IMR-90 (cell line): Measurements from ENCODE around the gene SLC26A6. TPM values are rescaled to one million over a fixed set of nuclear protein-coding genes. Genes with fewer than 3 reads are reported as not detected.

Experiments used
- ATAC-seq: fragments of 200-7000 bp; cut with Tn5 transposase; 2 replicates; pipeline ENCODE4 v1.9.1; 2020; ENCODE audit warnings: low read depth, mild to moderate bottlenecking, moderate library complexity
- BruUV-seq: library from RNA; stranded (reverse); fragments of 400-500 nt; replicated peaks from 2 replicates; lab custom pipeline; 2021; lab: Mats Ljungman, UMichigan
- CTCF ChIA-PET: fragments of 300-600 bp; formaldehyde crosslinking; extraction: SDS; loops from one replicate; lab custom pipeline; 2021; ENCODE audit warnings: antibody characterized with exemption; lab: Yijun Ruan, JAX
- POLR2A ChIA-PET: fragments of 300-600 bp; sonication (Branson Sonifier 250); formaldehyde crosslinking; loops from one replicate; lab custom pipeline; 2022; ENCODE audit warnings: antibody characterized with exemption; ENCODE audit not compliant: unreplicated experiment; lab: Charles Lee
- DNase-seq: peaks from one replicate; pipeline ENCODE4 v3.0.0; 2013
- H2AFZ ChIP-seq: replicated peaks from 2 replicates; pipeline ENCODE3; 2013; ENCODE audit warnings: low read length, mild to moderate bottlenecking; ENCODE audit not compliant: poor library complexity
- H2AK5ac ChIP-seq: 2 replicates; pipeline ENCODE4 v1.6.1; 2013; ENCODE audit warnings: low read depth, low read length, inconsistent platforms
- H2AK9ac ChIP-seq: replicated peaks from 2 replicates; pipeline ENCODE3; 2013; ENCODE audit warnings: mild to moderate bottlenecking, low read depth, low read length, moderate library complexity; ENCODE audit not compliant: poor library complexity
- H2BK120ac ChIP-seq: 2 replicates; pipeline ENCODE4 v1.6.1; 2013; ENCODE audit warnings: low read depth, low read length, inconsistent platforms
- H2BK15ac ChIP-seq: 3 replicates; pipeline ENCODE4 v1.6.1; 2013; ENCODE audit warnings: low read depth, low read length, inconsistent platforms
- H2BK20ac ChIP-seq: 2 replicates; pipeline ENCODE4 v1.6.1; 2013; ENCODE audit warnings: low read depth, mild to moderate bottlenecking, inconsistent platforms, low read length, moderate library complexity
- H2BK5ac ChIP-seq: 2 replicates; pipeline ENCODE4 v1.6.1; 2013; ENCODE audit warnings: mild to moderate bottlenecking, low read depth, low read length, inconsistent platforms; ENCODE audit not compliant: poor library complexity, severe bottlenecking
- H3K14ac ChIP-seq: replicated peaks from 2 replicates; pipeline ENCODE4 v1.6.1; 2013; ENCODE audit warnings: low read depth, low read length, inconsistent platforms
- H3K18ac ChIP-seq: 2 replicates; pipeline ENCODE4 v1.6.1; 2013; ENCODE audit warnings: low read depth, low read length, control low read depth
- H3K23ac ChIP-seq: 2 replicates; pipeline ENCODE4 v1.6.1; 2013; ENCODE audit warnings: low read depth, low read length, inconsistent platforms
- H3K27ac ChIP-seq: 2 replicates; pipeline ENCODE4 v1.5.1; 2013; ENCODE audit warnings: mild to moderate bottlenecking, control low read depth, low read length; ENCODE audit not compliant: insufficient read depth
- H3K27me3 ChIP-seq: 2 replicates; pipeline ENCODE4 v1.6.1; 2013; ENCODE audit warnings: low read length; ENCODE audit not compliant: control insufficient read depth, insufficient read depth
- H3K36me3 ChIP-seq: 2 replicates; pipeline ENCODE4 v1.6.1; 2013; ENCODE audit warnings: low read length, mixed read lengths; ENCODE audit not compliant: control insufficient read depth, insufficient read depth
- H3K4ac ChIP-seq: 2 replicates; pipeline ENCODE4 v1.6.1; 2013; ENCODE audit warnings: low read depth, low read length, inconsistent platforms
- H3K4me1 ChIP-seq: 2 replicates; pipeline ENCODE4 v1.6.1; 2013; ENCODE audit warnings: low read length, mixed read lengths; ENCODE audit not compliant: control insufficient read depth, insufficient read depth
- H3K4me2 ChIP-seq: 2 replicates; pipeline ENCODE4 v1.6.1; 2013; ENCODE audit warnings: low read depth, mild to moderate bottlenecking, control low read depth, low read length, moderate library complexity
- H3K4me3 ChIP-seq: 2 replicates; pipeline ENCODE4 v1.5.1; 2013; ENCODE audit warnings: low read depth, mild to moderate bottlenecking, control low read depth, low read length, moderate library complexity; ENCODE audit not compliant: insufficient read depth
- H3K56ac ChIP-seq: 2 replicates; pipeline ENCODE4 v1.6.1; 2013; ENCODE audit warnings: low read length, inconsistent platforms; ENCODE audit not compliant: insufficient read depth; ENCODE audit errors: extremely low read depth
- H3K79me1 ChIP-seq, 2 experiments: 2 replicates each; pipeline ENCODE4 v1.6.1; 2013; ENCODE audit warnings: low read length in 2 of 2, inconsistent platforms in 1 of 2, low read depth in 1 of 2
- H3K9ac ChIP-seq: 2 replicates; pipeline ENCODE4 v1.6.1; 2013; ENCODE audit warnings: low read depth, low read length, control low read depth
- H3K9me1 ChIP-seq: 2 replicates; pipeline ENCODE4 v1.6.1; 2013; ENCODE audit warnings: low read length, inconsistent platforms; ENCODE audit not compliant: insufficient read depth
- H3K9me3 ChIP-seq: 2 replicates; pipeline ENCODE4 v1.6.1; 2013; ENCODE audit warnings: low read length; ENCODE audit not compliant: control insufficient read depth, insufficient read depth
- H4K20me1 ChIP-seq: 2 replicates; pipeline ENCODE4 v1.6.1; 2013; ENCODE audit warnings: low read length, inconsistent platforms; ENCODE audit not compliant: insufficient read depth
- H4K5ac ChIP-seq: 2 replicates; pipeline ENCODE4 v1.6.1; 2013; ENCODE audit warnings: mild to moderate bottlenecking, low read depth, low read length, control low read depth
- H4K8ac ChIP-seq, 2 experiments: 2 replicates each; pipeline ENCODE4 v1.6.1; 2013; ENCODE audit warnings: low read depth in 2 of 2, low read length in 2 of 2, control low read depth in 1 of 2, inconsistent platforms in 1 of 2
- H4K91ac ChIP-seq: 2 replicates; pipeline ENCODE4 v1.6.1; 2013; ENCODE audit warnings: low read depth, low read length, inconsistent platforms; ENCODE audit not compliant: insufficient read depth
- BHLHE40 ChIP-seq: fragments of 150-350 bp; IDR thresholded peaks from 2 replicates; pipeline ENCODE4 v1.6.1; 2016; ENCODE audit warnings: mild to moderate bottlenecking, low read depth, low read length
- CEBPB ChIP-seq: IDR thresholded peaks from 2 replicates; pipeline ENCODE4 v1.6.1; 2012; ENCODE audit warnings: low read depth, low read length, improper control_type of control experiment
- CHD1 ChIP-seq: IDR thresholded peaks from 2 replicates; pipeline ENCODE4 v1.6.1; 2012; ENCODE audit warnings: low read depth, low read length, improper control_type of control experiment
- ELK1 ChIP-seq: fragments of 150-350 bp; IDR thresholded peaks from 2 replicates; pipeline ENCODE4 v1.6.1; 2016; ENCODE audit warnings: low read depth, mild to moderate bottlenecking, low read length, moderate library complexity, borderline replicate concordance
- FOS ChIP-seq: fragments of 150-350 bp; IDR thresholded peaks from 2 replicates; pipeline ENCODE4 v1.6.1; 2016; ENCODE audit warnings: low read depth, low read length
- MAFK ChIP-seq: IDR thresholded peaks from 2 replicates; pipeline ENCODE4 v1.6.1; 2012; ENCODE audit warnings: low read depth, low read length, improper control_type of control experiment
- MAZ ChIP-seq: IDR thresholded peaks from 2 replicates; pipeline ENCODE4 v1.6.1; 2012; ENCODE audit warnings: low read depth, mild to moderate bottlenecking, low read length, improper control_type of control experiment, moderate library complexity, borderline replicate concordance
- NFE2L2 ChIP-seq: fragments of 150-350 bp; IDR thresholded peaks from 2 replicates; pipeline ENCODE4 v1.6.1; 2016; ENCODE audit warnings: low read depth, mild to moderate bottlenecking, low read length
- RAD21 ChIP-seq: IDR thresholded peaks from 2 replicates; pipeline ENCODE4 v1.6.1; 2012; ENCODE audit warnings: low read length, improper control_type of control experiment
- RCOR1 ChIP-seq: IDR thresholded peaks from 2 replicates; pipeline ENCODE4 v1.6.1; 2012; ENCODE audit warnings: mild to moderate bottlenecking, low read length, improper control_type of control experiment; ENCODE audit not compliant: insufficient replicate concordance
- RFX5 ChIP-seq: IDR thresholded peaks from 2 replicates; pipeline ENCODE4 v1.8.0; 2012; ENCODE audit warnings: low read depth, mild to moderate bottlenecking, low read length, moderate library complexity
- SMC3 ChIP-seq: fragments of 150-350 bp; IDR thresholded peaks from 2 replicates; pipeline ENCODE4 v1.6.1; 2016; ENCODE audit warnings: low read depth, mild to moderate bottlenecking, antibody characterized with exemption, low read length, moderate library complexity
- WGBS, 2 experiments: methylation state at CpG; one replicate each; pipeline versions ENCODE4 v1.1.5 to v1.1.7; 2013; ENCODE audit warnings: missing lambda C conversion rate in 2 of 2; ENCODE audit not compliant: insufficient read length in 1 of 2; ENCODE audit errors: extremely low coverage in 2 of 2; 5-methylcytosine and 5-hydroxymethylcytosine counted together
- dilution Hi-C: fragments of 300-500 bp; cut with HindIII; formaldehyde crosslinking; loops from one replicate; pipeline ENCODE4 v1.14.3; 2018; ENCODE audit warnings: low sequenced_read_pairs; ENCODE audit not compliant: unreplicated experiment
- in situ Hi-C: fragments of 300-500 bp; cut with MboI; formaldehyde crosslinking; loops from 3 replicates; pipeline ENCODE4 v1.14.3; 2019; ENCODE audit warnings: low sequenced_read_pairs, inconsistent platforms, mixed read lengths
- intact Hi-C: fragments of 100-400 bp; cut with micrococcal nuclease; formaldehyde crosslinking; loops from 2 replicates; pipeline ENCODE4 v1.10.0; 2022
- polyA plus RNA-seq, 3 experiments: library from polyadenylated mRNA; depleted of rRNA; stranded (reverse); fragments of >200 nt; gene quantifications; 2 replicates each; pipeline ENCODE4 v1.2.3, GENCODE V29; 2012; ENCODE audit warnings: low replicate concordance in 1 of 3
- total RNA-seq: library from RNA; depleted of rRNA; stranded (reverse); fragments of >200 nt; gene quantifications from 2 replicates; pipeline ENCODE4 v1.2.3, GENCODE V29; 2012
- TF ChIP-seq, protein P1 (sequence below): conservative IDR thresholded peaks from 2 replicates; pipeline ENCODE4 v1.5.1; 2012; ENCODE audit warnings: mild to moderate bottlenecking, low read depth, low read length, improper control_type of control experiment

SLC26A6 gene
- total and polyA plus RNA-seq, 2 of the 4 experiments (the other 2 are of a cell fraction): 11.8 to 34.3 TPM

DNA sequence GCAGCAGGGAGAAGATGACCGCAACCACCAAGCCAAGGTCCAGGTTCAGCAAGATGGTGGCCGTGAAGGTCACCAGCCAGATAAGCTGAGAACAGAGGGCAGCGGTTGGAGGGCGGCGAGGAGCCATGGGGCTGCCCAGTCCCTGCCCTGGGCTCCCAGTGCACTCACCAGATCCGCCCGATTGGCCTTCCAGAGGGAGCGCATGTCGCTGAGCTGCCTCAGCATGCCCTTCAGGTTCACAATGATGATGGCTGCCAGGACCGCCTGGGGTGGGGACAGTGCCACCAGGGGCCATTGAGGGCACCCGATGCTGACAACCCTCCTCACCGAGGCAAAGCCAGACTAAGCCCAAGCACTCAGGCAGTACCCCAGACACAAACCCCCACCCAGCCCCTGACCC, 5.4 kb downstream of the SLC26A6 start:
- intact Hi-C loops (loop anchor here (10.0 kb wide), 1 partner anchor 185 kb away; the partner anchor contains the start of genes ATRIP, CCDC51 and TMA7), in situ Hi-C loops (no loop called here), dilution Hi-C loops (no loop called here)
- ATAC-seq (no peak), DNase-seq (no peak)
- H3K4ac ChIP-seq: no peak overlapping the region
- H3K4me1 ChIP-seq: peaks cover 11% of the 10 kb centered on the region
- H3K27me3 ChIP-seq: no peaks in the 10 kb centered on the region
- ChIA-PET POLR2A (no interaction called here), CTCF (no interaction called here)
- H2AK9ac ChIP-seq: no peak overlapping the region
- peaks cover 12% of the 10 kb centered on the region for H3K9me1 ChIP-seq
- H4K91ac ChIP-seq: no peak overlapping the region
- no peak overlapping the region for H3K4me3 ChIP-seq
- no peaks in the 10 kb centered on the region for H3K9me3 ChIP-seq
- no peak overlapping the region for H3K23ac ChIP-seq
- no peak overlapping the region for H3K4me2 ChIP-seq
- no peak overlapping the region for H3K9ac ChIP-seq
- H3K18ac ChIP-seq: no peak overlapping the region
- H2BK120ac ChIP-seq: no peak overlapping the region
- no peak overlapping the region for H2AK5ac ChIP-seq
- H4K5ac ChIP-seq: no peak overlapping the region
- no peak overlapping the region for H3K14ac ChIP-seq
- BruUV-seq: no TSS peak
- H2BK5ac ChIP-seq: no peak overlapping the region
- no peak overlapping the region for H3K56ac ChIP-seq
- peaks cover 49% of the 10 kb centered on the region for H4K20me1 ChIP-seq
- 96% methylated on average over 12 of the region's 12 CpGs; no CpG with 5 or more reads in 1 of the 2 experiments for WGBS, 2 experiments
- no peak overlapping the region for H2AFZ ChIP-seq
- peaks cover 87% of the 10 kb centered on the region for H3K36me3 ChIP-seq
- H2BK15ac ChIP-seq: no peak overlapping the region
- no peak overlapping the region for H3K27ac ChIP-seq
- H4K8ac ChIP-seq: no peak overlapping the region
- no peak overlapping the region for H2BK20ac ChIP-seq
- TF ChIP-seq MAFK: no peak
- TF ChIP-seq NFE2L2: no peak
- no peak for TF ChIP-seq CEBPB
- TF ChIP-seq, protein P1, sequence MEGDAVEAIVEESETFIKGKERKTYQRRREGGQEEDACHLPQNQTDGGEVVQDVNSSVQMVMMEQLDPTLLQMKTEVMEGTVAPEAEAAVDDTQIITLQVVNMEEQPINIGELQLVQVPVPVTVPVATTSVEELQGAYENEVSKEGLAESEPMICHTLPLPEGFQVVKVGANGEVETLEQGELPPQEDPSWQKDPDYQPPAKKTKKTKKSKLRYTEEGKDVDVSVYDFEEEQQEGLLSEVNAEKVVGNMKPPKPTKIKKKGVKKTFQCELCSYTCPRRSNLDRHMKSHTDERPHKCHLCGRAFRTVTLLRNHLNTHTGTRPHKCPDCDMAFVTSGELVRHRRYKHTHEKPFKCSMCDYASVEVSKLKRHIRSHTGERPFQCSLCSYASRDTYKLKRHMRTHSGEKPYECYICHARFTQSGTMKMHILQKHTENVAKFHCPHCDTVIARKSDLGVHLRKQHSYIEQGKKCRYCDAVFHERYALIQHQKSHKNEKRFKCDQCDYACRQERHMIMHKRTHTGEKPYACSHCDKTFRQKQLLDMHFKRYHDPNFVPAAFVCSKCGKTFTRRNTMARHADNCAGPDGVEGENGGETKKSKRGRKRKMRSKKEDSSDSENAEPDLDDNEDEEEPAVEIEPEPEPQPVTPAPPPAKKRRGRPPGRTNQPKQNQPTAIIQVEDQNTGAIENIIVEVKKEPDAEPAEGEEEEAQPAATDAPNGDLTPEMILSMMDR: no peak
- no peak for TF ChIP-seq ELK1
- no peak for TF ChIP-seq BHLHE40
- no peak for TF ChIP-seq RFX5
- TF ChIP-seq SMC3: no peak
- TF ChIP-seq CHD1: no peak
- TF ChIP-seq RAD21: no peak
- no peak for TF ChIP-seq MAZ
- no peak for TF ChIP-seq FOS
- TF ChIP-seq RCOR1: no peak
- peaks cover 28 to 53% of the 10 kb centered on the region in 2 experiments for H3K79me1 ChIP-seq
